HFF-Myc (cell line): ENCODE measurements around the gene SORCS2.

Experiments used
- DNase-seq: peaks from one replicate; pipeline ENCODE4 v3.0.0-alpha.2; 2011; ENCODE audit warnings: low read depth; ENCODE audit errors: extremely low read depth
- H3K4me3 ChIP-seq: replicated peaks from 2 replicates; pipeline ENCODE4 v1.5.1; 2011; ENCODE audit warnings: low read depth, mild to moderate bottlenecking, control low read depth, low read length
- TF ChIP-seq, protein P1 (sequence below): IDR thresholded peaks from 2 replicates; pipeline ENCODE4 v1.5.1; 2012; ENCODE audit warnings: mild to moderate bottlenecking, low read depth, low read length, control low read depth; ENCODE audit errors: missing control alignments

The SORCS2 gene

DNA sequence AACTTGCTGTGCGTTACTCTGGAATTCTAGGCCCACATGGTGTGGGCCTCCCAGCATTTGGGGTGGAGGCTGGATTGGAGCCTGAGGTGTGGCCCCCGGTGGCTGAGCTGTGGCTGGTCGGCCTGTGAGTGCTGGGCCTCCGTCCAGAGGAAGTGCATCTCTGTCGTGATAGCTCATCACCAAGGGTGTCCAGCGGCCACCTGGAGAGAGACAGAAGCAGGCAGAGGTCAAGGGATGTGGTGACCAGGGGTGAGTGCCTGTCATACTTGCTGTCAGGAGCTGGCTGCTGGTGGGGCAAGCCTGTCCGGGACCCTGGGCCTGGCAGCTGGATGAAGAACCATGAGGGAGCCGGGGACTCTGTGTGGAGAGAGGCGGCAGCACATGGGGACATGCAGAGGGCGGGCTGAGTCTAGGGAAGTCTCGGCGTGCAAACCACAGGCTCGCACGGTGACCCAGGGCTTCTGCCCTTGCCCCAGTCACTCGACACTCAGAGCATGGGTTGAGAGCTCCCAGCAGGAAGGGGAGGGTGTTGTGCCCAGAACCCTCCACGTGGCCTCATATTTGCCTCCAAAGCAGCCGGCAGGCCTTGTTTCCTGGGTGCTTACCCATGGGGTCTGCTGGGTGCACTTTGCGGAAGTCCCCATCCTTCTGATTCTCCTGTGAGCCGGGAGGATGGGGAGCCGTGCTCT lies 6.2 kb downstream of the SORCS2 start:
- TF ChIP-seq, protein P1, sequence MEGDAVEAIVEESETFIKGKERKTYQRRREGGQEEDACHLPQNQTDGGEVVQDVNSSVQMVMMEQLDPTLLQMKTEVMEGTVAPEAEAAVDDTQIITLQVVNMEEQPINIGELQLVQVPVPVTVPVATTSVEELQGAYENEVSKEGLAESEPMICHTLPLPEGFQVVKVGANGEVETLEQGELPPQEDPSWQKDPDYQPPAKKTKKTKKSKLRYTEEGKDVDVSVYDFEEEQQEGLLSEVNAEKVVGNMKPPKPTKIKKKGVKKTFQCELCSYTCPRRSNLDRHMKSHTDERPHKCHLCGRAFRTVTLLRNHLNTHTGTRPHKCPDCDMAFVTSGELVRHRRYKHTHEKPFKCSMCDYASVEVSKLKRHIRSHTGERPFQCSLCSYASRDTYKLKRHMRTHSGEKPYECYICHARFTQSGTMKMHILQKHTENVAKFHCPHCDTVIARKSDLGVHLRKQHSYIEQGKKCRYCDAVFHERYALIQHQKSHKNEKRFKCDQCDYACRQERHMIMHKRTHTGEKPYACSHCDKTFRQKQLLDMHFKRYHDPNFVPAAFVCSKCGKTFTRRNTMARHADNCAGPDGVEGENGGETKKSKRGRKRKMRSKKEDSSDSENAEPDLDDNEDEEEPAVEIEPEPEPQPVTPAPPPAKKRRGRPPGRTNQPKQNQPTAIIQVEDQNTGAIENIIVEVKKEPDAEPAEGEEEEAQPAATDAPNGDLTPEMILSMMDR = no peak
- no peak for DNase-seq
- no peak overlapping the region for H3K4me3 ChIP-seq

DNA sequence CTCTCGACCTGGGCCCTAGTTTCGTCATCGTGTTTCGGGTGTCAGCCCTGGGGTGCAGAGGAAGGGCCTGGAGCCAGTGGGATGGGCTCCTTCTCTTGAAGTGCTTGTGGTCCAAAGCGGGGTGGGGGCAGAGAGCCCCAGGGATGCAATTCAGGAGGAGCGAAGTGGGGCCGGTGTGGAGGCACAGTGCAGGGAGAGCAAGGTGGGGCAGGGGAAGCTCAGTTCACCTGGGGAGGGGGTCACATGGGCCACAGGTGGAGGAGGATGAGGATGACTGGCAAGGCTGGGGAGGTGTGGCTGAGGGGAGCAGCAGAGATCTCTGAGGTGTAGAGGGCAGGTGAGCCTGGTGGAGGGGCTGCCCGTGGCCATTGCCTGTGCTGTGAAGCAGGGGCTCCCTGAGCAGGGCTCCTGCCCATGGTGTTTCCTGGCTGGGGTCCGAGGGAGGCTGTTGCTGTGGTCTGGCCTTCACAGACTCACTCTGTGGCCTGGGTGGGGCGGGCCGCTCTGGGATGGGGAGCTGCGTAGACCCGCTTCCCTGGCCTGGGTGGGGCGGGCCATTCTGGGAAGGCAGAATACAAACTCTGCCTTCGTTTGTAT lies 6.9 kb downstream of the SORCS2 start:
- DNase-seq = no peak
- TF ChIP-seq, protein P1 = no peak
- H3K4me3 ChIP-seq = no peak overlapping the region

GRCh38 chr4:7199771-7200441 lies 7.6 kb downstream of the SORCS2 start:
- TF ChIP-seq, protein P1 = no peak
- DNase-seq = no peak
- no peak overlapping the region for H3K4me3 ChIP-seq

- H3K4me3 ChIP-seq = no peak overlapping the region
- DNase-seq = no peak
- TF ChIP-seq, protein P1 = no peak
Observed at GRCh38 chr4:7200801-7201200, 8.5 kb downstream of the SORCS2 start.

- TF ChIP-seq, protein P1 = no peak
- no peak overlapping the region for H3K4me3 ChIP-seq
- no peak for DNase-seq
Observed at GRCh38 chr4:7201420-7202305, 9.3 kb downstream of the SORCS2 start.

DNA sequence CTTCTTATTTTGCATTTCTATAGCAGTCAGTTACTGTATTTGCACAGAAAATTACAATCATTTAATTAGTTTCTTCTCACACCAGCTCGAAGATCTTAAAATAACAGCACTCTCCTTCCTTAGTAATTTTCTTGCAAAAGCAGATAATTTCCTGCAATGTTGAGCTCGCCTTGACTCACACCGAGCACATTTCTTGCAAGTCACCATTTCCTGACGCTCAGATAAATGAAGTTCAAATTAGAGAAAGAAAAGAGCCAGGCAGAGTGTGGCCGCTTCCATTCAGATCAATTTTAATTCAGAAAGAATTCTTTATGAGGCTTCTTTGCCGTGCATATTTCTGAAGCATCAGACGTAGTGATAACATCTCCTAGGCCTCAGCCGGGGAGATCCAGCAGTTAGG lies 10.1 kb downstream of the SORCS2 start:
- TF ChIP-seq, protein P1 = no peak
- DNase-seq = no peak
- no peak overlapping the region for H3K4me3 ChIP-seq
